ENCODE results near the gene PTPRM.

DNA sequence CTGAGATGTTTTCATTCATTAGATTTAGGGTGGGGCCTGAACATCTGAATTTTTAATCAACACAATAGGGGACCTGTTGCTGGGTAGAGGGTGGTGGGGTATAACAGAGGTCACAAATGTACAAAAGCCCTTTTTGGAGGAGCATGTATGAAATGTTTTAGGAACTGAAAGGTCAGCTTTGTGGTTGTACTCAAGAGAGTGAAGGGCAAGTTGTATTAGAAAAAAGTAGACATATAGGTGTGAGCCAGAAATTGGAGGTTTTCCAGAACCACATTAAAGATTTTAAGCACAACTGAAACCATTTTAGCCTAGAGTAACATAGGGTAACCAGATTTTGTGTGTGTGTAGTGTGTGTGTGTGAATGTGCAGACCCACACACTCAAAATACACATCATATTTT lies 62.3 kb downstream of the PTPRM start:
- no peak for TF ChIP-seq POLR2A (IDR thresholded peaks at IDR 0.05)
- TF ChIP-seq, protein P1, sequence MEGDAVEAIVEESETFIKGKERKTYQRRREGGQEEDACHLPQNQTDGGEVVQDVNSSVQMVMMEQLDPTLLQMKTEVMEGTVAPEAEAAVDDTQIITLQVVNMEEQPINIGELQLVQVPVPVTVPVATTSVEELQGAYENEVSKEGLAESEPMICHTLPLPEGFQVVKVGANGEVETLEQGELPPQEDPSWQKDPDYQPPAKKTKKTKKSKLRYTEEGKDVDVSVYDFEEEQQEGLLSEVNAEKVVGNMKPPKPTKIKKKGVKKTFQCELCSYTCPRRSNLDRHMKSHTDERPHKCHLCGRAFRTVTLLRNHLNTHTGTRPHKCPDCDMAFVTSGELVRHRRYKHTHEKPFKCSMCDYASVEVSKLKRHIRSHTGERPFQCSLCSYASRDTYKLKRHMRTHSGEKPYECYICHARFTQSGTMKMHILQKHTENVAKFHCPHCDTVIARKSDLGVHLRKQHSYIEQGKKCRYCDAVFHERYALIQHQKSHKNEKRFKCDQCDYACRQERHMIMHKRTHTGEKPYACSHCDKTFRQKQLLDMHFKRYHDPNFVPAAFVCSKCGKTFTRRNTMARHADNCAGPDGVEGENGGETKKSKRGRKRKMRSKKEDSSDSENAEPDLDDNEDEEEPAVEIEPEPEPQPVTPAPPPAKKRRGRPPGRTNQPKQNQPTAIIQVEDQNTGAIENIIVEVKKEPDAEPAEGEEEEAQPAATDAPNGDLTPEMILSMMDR (IDR thresholded peaks at IDR 0.05) = no peak
